ENCODE data around the gene NTHL1. TPM values are rescaled to one million over a fixed set of nuclear protein-coding genes. Genes with fewer than 3 reads are reported as not detected.

NTHL1 gene
- total and polyA plus RNA-seq, 2 experiments from 2014 or later: 84.6 to 87.9 TPM

DNA sequence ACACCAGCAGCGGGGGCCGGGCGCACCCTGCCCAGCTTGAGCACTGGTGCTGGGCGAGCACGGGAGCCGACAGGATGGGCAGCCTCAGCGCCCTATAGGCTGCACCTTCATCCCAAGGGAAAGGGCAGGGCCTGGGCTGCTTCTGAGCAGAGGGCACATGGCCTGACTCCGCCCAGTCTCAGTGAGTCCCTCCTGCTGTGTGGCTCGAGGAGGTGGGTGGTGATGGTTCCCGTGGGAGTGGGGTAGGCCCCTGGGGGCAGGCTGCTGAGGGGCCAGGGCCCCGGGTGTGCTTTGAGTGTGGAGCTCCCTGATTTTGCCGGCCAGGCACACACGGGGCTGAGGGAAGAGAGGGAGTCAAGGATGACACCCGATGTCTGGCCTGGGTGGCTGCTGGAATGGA is 38.0 kb upstream of the NTHL1 start (continued):
- TF ChIP-seq, protein P1, sequence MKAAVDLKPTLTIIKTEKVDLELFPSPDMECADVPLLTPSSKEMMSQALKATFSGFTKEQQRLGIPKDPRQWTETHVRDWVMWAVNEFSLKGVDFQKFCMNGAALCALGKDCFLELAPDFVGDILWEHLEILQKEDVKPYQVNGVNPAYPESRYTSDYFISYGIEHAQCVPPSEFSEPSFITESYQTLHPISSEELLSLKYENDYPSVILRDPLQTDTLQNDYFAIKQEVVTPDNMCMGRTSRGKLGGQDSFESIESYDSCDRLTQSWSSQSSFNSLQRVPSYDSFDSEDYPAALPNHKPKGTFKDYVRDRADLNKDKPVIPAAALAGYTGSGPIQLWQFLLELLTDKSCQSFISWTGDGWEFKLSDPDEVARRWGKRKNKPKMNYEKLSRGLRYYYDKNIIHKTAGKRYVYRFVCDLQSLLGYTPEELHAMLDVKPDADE (IDR thresholded peaks at IDR 0.05): no peak

DNA sequence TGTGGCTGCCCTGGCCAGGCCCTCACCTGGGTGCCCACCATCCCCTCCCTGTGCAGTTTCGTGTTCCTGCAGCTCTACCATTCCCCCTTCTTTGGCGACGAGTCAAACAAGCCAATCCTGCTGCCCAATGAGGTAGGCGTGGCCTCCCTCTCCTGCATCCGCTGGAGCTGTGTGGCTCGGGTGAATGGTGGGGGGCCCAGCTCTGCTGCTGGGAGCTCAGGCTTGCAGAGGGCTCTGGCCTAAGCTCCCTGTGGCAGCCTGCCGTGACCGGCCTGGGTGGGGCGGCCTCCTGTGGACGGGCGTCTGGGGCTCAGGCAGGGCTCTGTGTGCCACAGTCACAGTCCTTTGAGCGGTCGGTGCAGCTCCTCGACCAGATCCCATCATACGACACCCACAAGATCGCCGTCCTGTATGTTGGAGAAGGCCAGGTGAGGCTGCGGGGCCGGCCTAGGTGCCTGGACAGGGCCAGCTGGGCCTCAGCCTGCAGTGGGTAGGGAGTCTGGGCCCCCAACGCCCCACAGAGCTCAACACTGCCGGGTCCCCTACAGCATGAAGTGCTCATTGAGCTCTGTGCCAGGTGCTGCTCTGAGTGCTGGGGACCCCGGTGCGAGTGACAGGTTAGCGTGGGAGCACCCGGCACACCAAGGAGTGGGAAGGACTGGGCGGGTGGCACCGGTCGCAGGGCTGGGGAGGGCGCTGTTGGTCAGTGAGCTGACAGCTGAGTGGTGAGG is 37.4 kb upstream of the NTHL1 start:
- Mint-ChIP-seq H3K27ac (no peak overlapping the region), H3K36me3 (ENCODE audit: low read depth) (peaks cover 8% of the 10 kb centered on the region; the same call in 2 of the 3 replicates), H3K4me3 (no peak overlapping the region), H3K9me3 (no peaks in the 10 kb centered on the region), H3K27me3 (ENCODE audit: insufficient read depth, low read depth, poor library complexity) (peaks cover 5% of the 10 kb centered on the region), H3K4me1 (no peaks in the 10 kb centered on the region)
- no peak overlapping the region for H3K4me3 ChIP-seq
- no peak overlapping the region for H2AFZ ChIP-seq
- H3K79me2 ChIP-seq (replicated peaks; ENCODE audit: insufficient read depth): no peaks in the 10 kb centered on the region
- no peak overlapping the region for H3K4me2 ChIP-seq
- peaks cover 2% of the 10 kb centered on the region; the same call in 1 of the 2 replicates for H3F3A ChIP-seq (replicated peaks; ENCODE audit: low read depth)
- no peaks in the 10 kb centered on the region for H3K4me1 ChIP-seq (ENCODE audit: insufficient read depth)
- H3K27me3 ChIP-seq (ENCODE audit: insufficient read depth): no peaks in the 10 kb centered on the region
- no peaks in the 10 kb centered on the region for H4K20me1 ChIP-seq (replicated peaks; ENCODE audit: insufficient read depth)
- H3K27ac ChIP-seq (ENCODE audit: low read depth): no peak overlapping the region
- ATAC-seq: peak; percentile 7
- no peak for DNase-seq (ENCODE audit: low spot score)
- no peaks in the 10 kb centered on the region for H3K36me3 ChIP-seq (ENCODE audit: insufficient read depth)
- H3K9me2 ChIP-seq (ENCODE audit: insufficient read depth): no peaks in the 10 kb centered on the region
- TF ChIP-seq NANOG (IDR thresholded peaks at IDR 0.05; ENCODE audit: borderline replicate concordance) (no peak), POLR2AphosphoS5 (IDR thresholded peaks at IDR 0.05; ENCODE audit: low read depth) (no peak), STAT1 (IDR thresholded peaks at IDR 0.05; ENCODE audit: unreplicated experiment) (no peak), ZNF114 (CRISPR knock-in tag; IDR thresholded peaks at IDR 0.05) (no peak), ZNF331 (CRISPR knock-in tag; IDR thresholded peaks at IDR 0.05; ENCODE audit: low read depth) (no peak), EZH2 (IDR thresholded peaks at IDR 0.05; ENCODE audit: low read depth, unreplicated experiment) (no peak)
- TF ChIP-seq, protein P2, sequence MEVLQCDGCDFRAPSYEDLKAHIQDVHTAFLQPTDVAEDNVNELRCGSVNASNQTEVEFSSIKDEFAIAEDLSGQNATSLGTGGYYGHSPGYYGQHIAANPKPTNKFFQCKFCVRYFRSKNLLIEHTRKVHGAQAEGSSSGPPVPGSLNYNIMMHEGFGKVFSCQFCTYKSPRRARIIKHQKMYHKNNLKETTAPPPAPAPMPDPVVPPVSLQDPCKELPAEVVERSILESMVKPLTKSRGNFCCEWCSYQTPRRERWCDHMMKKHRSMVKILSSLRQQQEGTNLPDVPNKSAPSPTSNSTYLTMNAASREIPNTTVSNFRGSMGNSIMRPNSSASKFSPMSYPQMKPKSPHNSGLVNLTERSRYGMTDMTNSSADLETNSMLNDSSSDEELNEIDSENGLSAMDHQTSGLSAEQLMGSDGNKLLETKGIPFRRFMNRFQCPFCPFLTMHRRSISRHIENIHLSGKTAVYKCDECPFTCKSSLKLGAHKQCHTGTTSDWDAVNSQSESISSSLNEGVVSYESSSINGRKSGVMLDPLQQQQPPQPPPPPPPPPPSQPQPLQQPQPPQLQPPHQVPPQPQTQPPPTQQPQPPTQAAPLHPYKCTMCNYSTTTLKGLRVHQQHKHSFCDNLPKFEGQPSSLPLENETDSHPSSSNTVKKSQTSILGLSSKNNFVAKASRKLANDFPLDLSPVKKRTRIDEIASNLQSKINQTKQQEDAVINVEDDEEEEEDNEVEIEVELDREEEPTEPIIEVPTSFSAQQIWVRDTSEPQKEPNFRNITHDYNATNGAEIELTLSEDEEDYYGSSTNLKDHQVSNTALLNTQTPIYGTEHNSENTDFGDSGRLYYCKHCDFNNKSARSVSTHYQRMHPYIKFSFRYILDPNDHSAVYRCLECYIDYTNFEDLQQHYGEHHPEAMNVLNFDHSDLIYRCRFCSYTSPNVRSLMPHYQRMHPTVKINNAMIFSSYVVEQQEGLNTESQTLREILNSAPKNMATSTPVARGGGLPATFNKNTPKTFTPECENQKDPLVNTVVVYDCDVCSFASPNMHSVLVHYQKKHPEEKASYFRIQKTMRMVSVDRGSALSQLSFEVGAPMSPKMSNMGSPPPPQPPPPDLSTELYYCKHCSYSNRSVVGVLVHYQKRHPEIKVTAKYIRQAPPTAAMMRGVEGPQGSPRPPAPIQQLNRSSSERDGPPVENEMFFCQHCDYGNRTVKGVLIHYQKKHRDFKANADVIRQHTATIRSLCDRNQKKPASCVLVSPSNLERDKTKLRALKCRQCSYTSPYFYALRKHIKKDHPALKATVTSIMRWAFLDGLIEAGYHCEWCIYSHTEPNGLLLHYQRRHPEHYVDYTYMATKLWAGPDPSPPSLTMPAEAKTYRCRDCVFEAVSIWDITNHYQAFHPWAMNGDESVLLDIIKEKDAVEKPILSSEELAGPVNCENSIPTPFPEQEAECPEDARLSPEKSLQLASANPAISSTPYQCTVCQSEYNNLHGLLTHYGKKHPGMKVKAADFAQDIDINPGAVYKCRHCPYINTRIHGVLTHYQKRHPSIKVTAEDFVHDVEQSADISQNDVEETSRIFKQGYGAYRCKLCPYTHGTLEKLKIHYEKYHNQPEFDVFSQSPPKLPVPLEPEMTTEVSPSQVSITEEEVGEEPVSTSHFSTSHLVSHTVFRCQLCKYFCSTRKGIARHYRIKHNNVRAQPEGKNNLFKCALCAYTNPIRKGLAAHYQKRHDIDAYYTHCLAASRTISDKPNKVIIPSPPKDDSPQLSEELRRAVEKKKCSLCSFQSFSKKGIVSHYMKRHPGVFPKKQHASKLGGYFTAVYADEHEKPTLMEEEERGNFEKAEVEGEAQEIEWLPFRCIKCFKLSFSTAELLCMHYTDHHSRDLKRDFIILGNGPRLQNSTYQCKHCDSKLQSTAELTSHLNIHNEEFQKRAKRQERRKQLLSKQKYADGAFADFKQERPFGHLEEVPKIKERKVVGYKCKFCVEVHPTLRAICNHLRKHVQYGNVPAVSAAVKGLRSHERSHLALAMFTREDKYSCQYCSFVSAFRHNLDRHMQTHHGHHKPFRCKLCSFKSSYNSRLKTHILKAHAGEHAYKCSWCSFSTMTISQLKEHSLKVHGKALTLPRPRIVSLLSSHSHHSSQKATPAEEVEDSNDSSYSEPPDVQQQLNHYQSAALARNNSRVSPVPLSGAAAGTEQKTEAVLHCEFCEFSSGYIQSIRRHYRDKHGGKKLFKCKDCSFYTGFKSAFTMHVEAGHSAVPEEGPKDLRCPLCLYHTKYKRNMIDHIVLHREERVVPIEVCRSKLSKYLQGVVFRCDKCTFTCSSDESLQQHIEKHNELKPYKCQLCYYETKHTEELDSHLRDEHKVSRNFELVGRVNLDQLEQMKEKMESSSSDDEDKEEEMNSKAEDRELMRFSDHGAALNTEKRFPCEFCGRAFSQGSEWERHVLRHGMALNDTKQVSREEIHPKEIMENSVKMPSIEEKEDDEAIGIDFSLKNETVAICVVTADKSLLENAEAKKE (CRISPR knock-in tag; IDR thresholded peaks at IDR 0.05): no peak
- TF ChIP-seq, protein P3, sequence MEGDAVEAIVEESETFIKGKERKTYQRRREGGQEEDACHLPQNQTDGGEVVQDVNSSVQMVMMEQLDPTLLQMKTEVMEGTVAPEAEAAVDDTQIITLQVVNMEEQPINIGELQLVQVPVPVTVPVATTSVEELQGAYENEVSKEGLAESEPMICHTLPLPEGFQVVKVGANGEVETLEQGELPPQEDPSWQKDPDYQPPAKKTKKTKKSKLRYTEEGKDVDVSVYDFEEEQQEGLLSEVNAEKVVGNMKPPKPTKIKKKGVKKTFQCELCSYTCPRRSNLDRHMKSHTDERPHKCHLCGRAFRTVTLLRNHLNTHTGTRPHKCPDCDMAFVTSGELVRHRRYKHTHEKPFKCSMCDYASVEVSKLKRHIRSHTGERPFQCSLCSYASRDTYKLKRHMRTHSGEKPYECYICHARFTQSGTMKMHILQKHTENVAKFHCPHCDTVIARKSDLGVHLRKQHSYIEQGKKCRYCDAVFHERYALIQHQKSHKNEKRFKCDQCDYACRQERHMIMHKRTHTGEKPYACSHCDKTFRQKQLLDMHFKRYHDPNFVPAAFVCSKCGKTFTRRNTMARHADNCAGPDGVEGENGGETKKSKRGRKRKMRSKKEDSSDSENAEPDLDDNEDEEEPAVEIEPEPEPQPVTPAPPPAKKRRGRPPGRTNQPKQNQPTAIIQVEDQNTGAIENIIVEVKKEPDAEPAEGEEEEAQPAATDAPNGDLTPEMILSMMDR (conservative IDR thresholded peaks at IDR 0.05; ENCODE audit: low read depth in 2 of 2): no peak
- TF ChIP-seq, protein P1 (IDR thresholded peaks at IDR 0.05): no peak
- TF ChIP-seq, protein P4, sequence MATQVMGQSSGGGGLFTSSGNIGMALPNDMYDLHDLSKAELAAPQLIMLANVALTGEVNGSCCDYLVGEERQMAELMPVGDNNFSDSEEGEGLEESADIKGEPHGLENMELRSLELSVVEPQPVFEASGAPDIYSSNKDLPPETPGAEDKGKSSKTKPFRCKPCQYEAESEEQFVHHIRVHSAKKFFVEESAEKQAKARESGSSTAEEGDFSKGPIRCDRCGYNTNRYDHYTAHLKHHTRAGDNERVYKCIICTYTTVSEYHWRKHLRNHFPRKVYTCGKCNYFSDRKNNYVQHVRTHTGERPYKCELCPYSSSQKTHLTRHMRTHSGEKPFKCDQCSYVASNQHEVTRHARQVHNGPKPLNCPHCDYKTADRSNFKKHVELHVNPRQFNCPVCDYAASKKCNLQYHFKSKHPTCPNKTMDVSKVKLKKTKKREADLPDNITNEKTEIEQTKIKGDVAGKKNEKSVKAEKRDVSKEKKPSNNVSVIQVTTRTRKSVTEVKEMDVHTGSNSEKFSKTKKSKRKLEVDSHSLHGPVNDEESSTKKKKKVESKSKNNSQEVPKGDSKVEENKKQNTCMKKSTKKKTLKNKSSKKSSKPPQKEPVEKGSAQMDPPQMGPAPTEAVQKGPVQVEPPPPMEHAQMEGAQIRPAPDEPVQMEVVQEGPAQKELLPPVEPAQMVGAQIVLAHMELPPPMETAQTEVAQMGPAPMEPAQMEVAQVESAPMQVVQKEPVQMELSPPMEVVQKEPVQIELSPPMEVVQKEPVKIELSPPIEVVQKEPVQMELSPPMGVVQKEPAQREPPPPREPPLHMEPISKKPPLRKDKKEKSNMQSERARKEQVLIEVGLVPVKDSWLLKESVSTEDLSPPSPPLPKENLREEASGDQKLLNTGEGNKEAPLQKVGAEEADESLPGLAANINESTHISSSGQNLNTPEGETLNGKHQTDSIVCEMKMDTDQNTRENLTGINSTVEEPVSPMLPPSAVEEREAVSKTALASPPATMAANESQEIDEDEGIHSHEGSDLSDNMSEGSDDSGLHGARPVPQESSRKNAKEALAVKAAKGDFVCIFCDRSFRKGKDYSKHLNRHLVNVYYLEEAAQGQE (IDR thresholded peaks at IDR 0.05; ENCODE audit: unreplicated experiment): no peak

Data from GM23338 (cell line).